GM19193 (cell line): ENCODE results near the gene CSRNP2.

ENCODE experiments used
- POLR2A ChIP-seq: IDR thresholded peaks from 4 replicates; pipeline ENCODE4 v1.6.1; 2011; ENCODE audit not compliant: insufficient read depth, insufficient read length; ENCODE audit errors: extremely low read depth

CSRNP2 gene

GRCh38 chr12:51020448-51021182 is 62.8 kb downstream of the CSRNP2 start:
- TF ChIP-seq POLR2A = no peak

- no peak for TF ChIP-seq POLR2A
Measured at GRCh38 chr12:51019927-51020326, 63.5 kb downstream of the CSRNP2 start.

- no peak for TF ChIP-seq POLR2A
Measured at GRCh38 chr12:51018956-51019355, 64.4 kb downstream of the CSRNP2 start.

GRCh38 chr12:51017452-51017851 is 65.9 kb downstream of the CSRNP2 start:
- no peak for TF ChIP-seq POLR2A

DNA sequence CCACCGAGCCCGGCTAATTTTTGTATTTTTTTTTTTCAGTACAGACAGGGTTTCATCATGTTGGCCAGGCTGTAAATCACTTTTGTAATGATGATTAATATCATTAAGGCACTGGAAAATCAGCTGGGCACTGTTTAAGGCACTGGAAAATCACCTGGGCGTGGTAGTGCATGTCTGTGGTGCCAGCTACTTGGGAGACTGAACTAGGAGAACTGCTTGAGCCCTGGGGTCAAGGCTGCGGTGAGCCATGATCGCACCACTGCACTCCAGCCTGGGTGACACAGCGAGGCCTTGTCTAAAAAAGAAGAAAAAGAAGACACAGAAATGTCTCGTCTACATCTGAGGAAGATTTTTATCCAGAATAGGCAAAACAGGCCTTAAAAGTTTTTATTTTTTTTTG is 70.0 kb downstream of the CSRNP2 start:
- no peak for TF ChIP-seq POLR2A

DNA sequence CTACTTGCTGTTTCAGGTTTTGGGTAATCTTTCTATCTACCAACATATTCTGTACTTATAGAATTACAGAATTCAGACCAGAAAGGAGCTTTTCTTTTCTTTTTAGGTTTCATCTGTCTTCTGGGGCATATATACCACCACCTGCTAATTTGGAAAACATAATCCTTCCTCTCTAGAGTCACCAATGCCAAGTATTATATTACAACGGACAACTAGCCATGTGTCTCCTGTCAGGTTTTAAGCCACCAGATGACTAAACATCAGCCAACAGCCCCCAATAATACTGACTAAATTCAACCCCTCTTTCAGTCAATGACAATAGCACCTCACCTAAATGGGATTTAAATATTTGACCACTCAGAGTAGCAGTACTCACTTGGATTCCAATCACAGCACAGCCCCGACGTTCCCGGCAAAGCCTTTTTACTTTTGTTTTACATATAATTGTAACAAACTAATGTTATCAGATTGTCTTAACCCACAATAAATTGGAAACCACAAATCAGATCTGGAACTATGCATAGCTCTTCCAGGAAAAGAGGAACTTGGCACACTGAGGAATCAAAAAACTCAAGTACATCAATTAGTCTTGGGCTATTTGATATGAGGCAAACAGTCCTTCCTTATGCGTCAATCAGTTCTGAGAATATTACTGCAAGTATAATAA is 70.7 kb downstream of the CSRNP2 start:
- TF ChIP-seq POLR2A = no peak

- no peak for TF ChIP-seq POLR2A
Measured at GRCh38 chr12:51011955-51012354, 71.4 kb downstream of the CSRNP2 start.
